GM12891 (cell line): ENCODE data around the gene CCDC112.

ENCODE experiments used
- DNase-seq: peaks from one replicate; pipeline ENCODE4 v3.0.0; 2011; ENCODE audit warnings: low spot score; ENCODE audit not compliant: insufficient read length
- FAIRE-seq: peaks from 2 replicates; lab custom pipeline; 2011; peaks lifted over from hg19 to GRCh38; lab: Jason Lieb, UNC
- PAX5 ChIP-seq: IDR thresholded peaks from 2 replicates; pipeline ENCODE4 v1.6.1; 2011; ENCODE audit warnings: low read length, moderate library complexity, mild to moderate bottlenecking; ENCODE audit not compliant: insufficient read depth, severe bottlenecking
- POLR2A ChIP-seq: IDR thresholded peaks from 2 replicates; pipeline ENCODE4 v1.6.1; 2011; ENCODE audit warnings: low read depth, low read length, control low read depth
- POLR2AphosphoS5 ChIP-seq: IDR thresholded peaks from 2 replicates; pipeline ENCODE4 v1.6.1; 2011; ENCODE audit warnings: low read depth, low read length, control low read depth
- POU2F2 ChIP-seq: IDR thresholded peaks from 2 replicates; pipeline ENCODE4 v1.6.1; 2011; ENCODE audit warnings: low read depth, mild to moderate bottlenecking, control low read depth, low read length, moderate library complexity
- SPI1 ChIP-seq: IDR thresholded peaks from 2 replicates; pipeline ENCODE4 v1.6.1; 2011; ENCODE audit warnings: low read depth, low read length, control low read depth
- TAF1 ChIP-seq: IDR thresholded peaks from 2 replicates; pipeline ENCODE4 v1.6.1; 2011; ENCODE audit warnings: low read depth, low read length, control low read depth

CCDC112 gene

DNA sequence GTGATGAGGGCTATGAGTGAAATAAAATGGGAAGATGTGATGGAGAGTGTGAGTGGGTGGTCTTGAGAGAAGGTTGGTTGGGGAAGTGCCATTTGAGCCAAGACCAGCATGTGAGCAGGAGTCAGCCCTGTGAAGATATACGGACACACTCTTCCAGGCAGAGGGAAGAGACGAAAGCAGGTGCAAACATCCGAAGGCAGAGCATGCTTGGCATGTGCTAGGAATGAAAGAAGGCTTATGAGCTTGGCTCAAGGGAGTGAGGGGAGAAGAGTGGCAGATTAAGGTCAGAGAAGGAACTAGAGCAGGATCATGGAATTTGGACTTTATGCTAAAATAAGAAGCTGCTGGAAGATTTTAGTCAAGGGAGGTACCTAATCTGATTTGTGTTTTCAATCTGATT lies 23.6 kb upstream of the CCDC112 start:
- DNase-seq: no peak
- TF ChIP-seq PAX5 (no peak), TAF1 (no peak), POLR2AphosphoS5 (no peak), SPI1 (no peak), POLR2A (no peak), POU2F2 (no peak)
- FAIRE-seq: no peak

DNA sequence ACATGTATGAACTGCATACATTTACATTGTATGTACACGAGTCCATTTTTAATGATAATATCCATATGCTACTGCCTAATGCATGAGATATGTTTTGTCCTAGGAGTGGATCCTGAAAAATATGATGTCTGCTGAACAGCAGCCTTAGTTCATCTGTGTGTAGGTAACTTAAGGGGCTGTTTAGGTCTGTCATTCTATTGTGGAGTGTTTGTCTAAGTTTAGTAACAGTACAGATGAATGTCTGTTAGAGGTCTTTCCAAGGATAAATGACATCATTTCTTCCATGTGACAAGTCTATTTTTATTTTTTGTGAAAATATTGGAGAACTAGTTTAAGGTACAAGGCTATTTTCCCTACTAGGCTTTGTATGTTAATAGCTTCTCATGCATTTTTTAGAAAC lies 22.6 kb upstream of the CCDC112 start:
- DNase-seq (no peak), FAIRE-seq (no peak)
- TF ChIP-seq POU2F2: no peak
- no peak for TF ChIP-seq PAX5
- TF ChIP-seq SPI1: no peak
- no peak for TF ChIP-seq TAF1
- no peak for TF ChIP-seq POLR2A
- TF ChIP-seq POLR2AphosphoS5: no peak

DNA sequence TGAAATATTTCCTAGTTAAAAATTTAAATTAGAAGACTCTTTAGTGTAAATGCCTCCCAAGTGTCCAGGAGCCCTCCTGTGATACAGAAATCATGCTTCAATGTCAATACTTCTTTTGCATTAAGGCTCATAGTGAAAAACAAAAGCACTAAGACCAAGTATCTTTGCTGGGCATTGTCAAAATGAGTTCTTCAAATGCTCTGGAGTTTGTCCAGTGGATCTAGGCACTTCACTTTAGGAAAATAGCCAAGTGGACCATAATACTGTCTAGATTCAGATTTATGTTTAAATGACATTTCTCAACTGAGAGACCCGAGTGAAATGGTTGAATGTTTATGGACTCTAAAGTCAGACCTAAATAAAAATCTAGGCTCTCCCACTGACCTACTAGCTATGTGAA lies 21.3 kb upstream of the CCDC112 start:
- no peak for FAIRE-seq
- TF ChIP-seq POLR2A: no peak
- no peak for TF ChIP-seq SPI1
- TF ChIP-seq PAX5: no peak
- TF ChIP-seq POLR2AphosphoS5: no peak
- TF ChIP-seq POU2F2: no peak
- TF ChIP-seq TAF1: no peak
- no peak for DNase-seq

DNA sequence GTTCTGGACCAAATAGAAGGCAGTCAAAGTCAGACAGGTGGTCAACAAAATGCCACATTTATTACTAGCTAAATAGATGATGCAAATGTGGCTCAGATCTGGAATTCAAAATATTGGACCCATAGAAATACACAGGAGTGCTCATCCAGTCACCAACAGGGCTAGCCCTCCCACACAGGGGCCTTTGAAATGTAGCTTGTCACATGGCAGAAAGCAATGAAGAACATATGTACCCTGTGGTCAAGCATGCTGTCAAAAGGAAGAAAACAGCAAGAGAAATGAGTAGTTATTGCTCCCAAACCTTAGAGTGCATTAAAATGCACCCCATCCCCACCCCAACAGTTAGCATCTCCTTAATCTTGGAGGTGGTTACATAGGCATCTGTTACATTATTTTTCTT lies 20.9 kb upstream of the CCDC112 start:
- DNase-seq (no peak), FAIRE-seq (no peak)
- TF ChIP-seq TAF1 (no peak), POLR2AphosphoS5 (no peak), POU2F2 (no peak), SPI1 (no peak)

DNA sequence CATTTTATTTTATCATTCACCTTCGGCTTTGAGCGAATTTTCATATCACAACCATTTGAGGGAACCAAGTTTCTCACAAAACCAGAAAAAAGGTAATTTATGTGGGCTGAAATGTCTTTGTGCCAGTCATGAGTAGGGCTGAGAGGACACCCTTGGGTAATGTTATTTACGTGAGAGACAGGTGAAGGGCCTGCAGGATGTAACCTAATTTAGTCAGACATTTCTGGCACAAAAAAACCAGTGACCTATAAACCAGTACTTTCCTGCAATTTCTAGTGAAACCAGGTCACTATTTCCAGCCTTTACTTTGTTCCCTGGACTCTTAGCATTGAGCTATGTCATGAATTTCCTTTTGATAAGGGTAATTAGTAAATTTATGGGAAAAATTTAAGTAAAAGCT lies 17.2 kb upstream of the CCDC112 start:
- no peak for TF ChIP-seq POLR2A
- TF ChIP-seq PAX5: no peak
- no peak for TF ChIP-seq POU2F2
- TF ChIP-seq POLR2AphosphoS5: no peak
- no peak for TF ChIP-seq TAF1
- no peak for TF ChIP-seq SPI1
- FAIRE-seq (no peak), DNase-seq (no peak)

DNA sequence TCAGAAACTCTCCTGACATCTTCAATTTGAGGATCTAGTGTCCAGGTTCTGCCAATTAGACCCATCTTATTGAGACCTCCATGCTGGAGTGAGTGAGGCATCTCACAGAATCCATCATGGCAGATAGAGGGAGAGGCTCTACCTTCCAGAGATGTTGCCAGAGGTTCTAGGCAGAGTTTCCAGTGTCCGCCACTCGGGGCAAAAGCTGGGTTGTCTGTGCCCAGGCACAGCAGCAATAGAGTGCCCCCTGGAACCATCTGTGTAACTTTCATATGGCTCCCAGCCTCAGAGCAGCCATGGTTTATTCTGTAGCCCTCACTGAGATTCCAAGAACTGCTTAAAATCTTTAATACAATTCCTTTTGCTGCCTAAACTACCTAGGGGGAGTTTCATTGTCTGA lies 16.6 kb upstream of the CCDC112 start:
- no peak for TF ChIP-seq TAF1
- TF ChIP-seq SPI1: no peak
- TF ChIP-seq POLR2A: no peak
- TF ChIP-seq POLR2AphosphoS5: no peak
- no peak for TF ChIP-seq POU2F2
- TF ChIP-seq PAX5: no peak

DNA sequence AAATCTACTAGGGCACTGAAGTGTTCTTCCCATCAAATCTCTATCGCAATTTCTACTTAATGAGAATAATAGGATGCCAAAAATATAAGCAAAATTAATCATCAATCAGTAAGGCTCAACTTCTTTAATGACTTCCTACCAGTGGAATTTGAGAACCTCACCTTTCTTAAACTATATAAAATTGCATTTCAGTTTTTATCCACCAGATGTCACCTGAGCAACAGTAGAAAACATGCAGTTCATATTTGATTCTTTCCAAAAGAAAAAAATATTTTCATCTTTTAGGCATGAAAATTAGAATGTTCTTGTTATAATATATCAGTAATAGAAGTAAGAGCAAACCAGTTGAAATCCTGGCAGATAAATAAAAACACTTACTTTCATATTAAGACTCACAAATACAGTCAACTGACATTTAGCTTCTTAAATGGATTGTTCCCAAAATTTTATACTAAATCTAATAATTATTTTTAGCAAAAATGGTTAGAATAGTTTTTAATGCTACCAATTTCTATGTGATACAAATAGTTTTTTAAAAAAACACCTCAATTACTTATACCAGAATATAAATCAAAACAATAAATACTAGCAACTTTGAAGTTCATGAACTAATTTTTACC lies 13.4 kb upstream of the CCDC112 start:
- FAIRE-seq: no peak
- TF ChIP-seq POLR2AphosphoS5 (no peak), SPI1 (no peak), PAX5 (no peak), POLR2A (no peak), POU2F2 (no peak), TAF1 (no peak)
- DNase-seq: no peak

More for the DNA sequence above, 16.6 kb upstream of the CCDC112 start:
- DNase-seq (no peak), FAIRE-seq (no peak)

DNA sequence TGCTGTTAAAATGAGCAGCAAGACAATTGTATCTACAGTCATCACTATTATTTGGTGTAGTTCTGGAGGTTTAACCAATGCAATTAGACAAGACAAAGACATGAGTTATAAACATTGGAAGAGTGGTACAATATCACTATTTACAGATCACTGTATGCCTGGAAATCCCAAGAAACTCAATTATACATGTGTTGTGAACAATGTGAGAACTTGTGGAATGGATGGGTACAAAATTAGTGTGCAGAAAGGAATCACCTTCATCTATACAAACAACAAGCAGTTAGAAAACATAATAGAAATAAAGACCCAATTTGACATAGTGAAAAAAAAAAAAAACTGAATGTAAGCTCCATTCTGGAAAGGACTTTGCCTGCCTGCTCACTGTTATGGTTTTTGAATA lies 12.4 kb upstream of the CCDC112 start:
- no peak for DNase-seq
- TF ChIP-seq POU2F2 (no peak), PAX5 (no peak), POLR2AphosphoS5 (no peak), TAF1 (no peak), POLR2A (no peak), SPI1 (no peak)
- FAIRE-seq: no peak

DNA sequence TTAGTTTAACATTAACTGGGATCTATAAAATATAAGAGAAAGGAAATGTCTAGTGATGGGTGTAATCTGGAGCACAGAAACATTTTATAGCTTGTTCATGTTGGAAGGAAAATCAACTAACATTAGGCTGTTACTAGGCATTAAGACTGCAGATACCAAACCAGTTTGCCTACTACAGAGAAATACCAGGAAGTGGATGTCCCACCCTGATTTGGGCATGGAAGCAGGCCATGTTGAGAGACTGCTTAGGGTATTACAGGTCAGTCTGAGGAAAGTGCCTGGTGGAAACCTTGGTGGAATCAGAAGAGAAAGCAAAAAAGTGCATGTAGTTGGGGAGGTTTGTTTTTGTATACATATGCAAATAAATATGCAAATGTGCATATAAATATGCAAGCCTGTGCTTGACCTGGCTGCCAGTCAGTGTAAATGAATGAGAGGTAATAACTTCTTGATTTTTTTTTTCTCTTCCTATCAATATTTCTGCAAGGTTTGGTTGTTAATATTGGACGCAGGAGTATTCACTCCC lies 9.6 kb upstream of the CCDC112 start:
- no peak for TF ChIP-seq TAF1
- TF ChIP-seq POLR2A: no peak
- no peak for TF ChIP-seq POU2F2
- no peak for TF ChIP-seq SPI1
- no peak for TF ChIP-seq POLR2AphosphoS5
- no peak for TF ChIP-seq PAX5
- FAIRE-seq: peak; percentile 51
- no peak for DNase-seq

DNA sequence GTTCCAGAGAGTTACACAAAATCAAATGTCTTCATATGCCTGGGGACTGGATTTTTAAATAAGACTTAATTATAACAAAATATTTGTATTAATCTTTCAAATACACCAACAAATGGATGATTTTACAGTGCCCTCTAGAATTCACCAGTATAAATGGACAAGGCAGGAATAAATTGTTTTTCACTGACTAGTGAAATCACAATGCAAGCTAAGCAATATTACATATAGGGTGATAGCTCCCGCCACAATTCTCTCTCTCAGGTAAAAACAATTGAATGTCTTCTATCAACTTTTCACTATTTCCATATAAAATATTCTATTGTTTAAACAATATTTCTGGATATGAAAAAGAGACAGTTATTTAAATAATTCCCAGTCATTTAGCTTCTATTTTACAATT lies 8.0 kb upstream of the CCDC112 start:
- TF ChIP-seq SPI1 (no peak), POLR2A (no peak), POU2F2 (no peak), POLR2AphosphoS5 (no peak), TAF1 (no peak), PAX5 (no peak)
- DNase-seq: no peak

More for the DNA sequence above, 8.0 kb upstream of the CCDC112 start:
- no peak for FAIRE-seq
